AG04449 (cell line): ENCODE results near the gene NUP42.
"Not testable (repeated sequence)": the region's sequence is repeated elsewhere in the genome, so short reads cannot be mapped to it uniquely, and the experiment has no call there.

Experiments
- CTCF ChIA-PET: fragments of 350-600 bp; formaldehyde crosslinking; extraction: SDS; loops from one replicate; lab custom pipeline; 2021; ENCODE audit warnings: antibody characterized with exemption; lab: Yijun Ruan, JAX
- POLR2A ChIA-PET: fragments of 400-600, 350-600 bp; formaldehyde crosslinking; extraction: SDS; loops from one replicate; lab custom pipeline; 2020; ENCODE audit warnings: antibody characterized with exemption, inconsistent platforms; lab: Yijun Ruan, JAX
- DNase-seq: peaks from one replicate; pipeline ENCODE4 v3.0.0-alpha.2; 2010; ENCODE audit warnings: low read depth, low spot score
- H3K4me3 ChIP-seq: 2 replicates; pipeline ENCODE4 v1.5.1; 2011; ENCODE audit warnings: low read depth, mild to moderate bottlenecking, control low read depth, low read length
- TF ChIP-seq, protein P1 (sequence below): IDR thresholded peaks from one replicate; pipeline ENCODE4 v1.5.1; 2011; ENCODE audit warnings: mild to moderate bottlenecking, moderate library complexity, low read length, control low read depth, inconsistent platforms; ENCODE audit not compliant: insufficient read depth; ENCODE audit errors: missing control alignments

The NUP42 gene

DNA sequence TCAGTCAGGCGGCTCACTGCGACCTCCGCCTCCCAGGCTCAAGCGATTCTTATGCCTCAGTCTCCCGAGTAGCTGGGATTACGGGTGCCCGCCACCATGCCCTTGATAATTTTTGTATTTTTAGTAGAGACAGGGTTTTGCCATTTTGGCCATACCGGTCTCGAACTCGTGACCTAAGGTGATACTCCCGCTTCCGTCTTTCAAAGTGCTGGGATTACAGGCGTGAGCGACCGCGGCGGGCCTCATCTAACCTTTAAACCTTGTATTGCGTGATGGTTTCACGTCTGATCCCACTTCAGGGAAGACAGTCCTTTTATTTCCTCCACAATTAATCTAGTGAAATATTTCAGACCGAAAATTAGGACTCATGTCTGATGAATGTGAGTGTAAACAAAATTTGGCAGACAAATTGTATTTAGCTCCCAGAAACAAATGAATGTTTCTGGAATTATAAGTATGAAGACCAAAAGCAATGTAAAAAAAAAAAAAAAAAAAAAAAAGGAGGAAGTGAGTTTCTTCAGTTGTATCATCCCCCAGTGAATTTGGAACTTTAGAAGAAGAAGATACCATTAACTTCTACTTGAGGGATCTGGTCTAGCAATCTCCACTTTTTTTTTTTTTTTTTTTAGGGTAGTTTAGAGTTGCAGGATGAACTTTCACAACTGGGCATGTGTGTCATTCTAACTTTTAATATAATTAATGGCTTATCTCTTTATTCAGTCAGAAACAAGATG is 1.6 kb downstream of the NUP42 start:
- TF ChIP-seq, protein P1, sequence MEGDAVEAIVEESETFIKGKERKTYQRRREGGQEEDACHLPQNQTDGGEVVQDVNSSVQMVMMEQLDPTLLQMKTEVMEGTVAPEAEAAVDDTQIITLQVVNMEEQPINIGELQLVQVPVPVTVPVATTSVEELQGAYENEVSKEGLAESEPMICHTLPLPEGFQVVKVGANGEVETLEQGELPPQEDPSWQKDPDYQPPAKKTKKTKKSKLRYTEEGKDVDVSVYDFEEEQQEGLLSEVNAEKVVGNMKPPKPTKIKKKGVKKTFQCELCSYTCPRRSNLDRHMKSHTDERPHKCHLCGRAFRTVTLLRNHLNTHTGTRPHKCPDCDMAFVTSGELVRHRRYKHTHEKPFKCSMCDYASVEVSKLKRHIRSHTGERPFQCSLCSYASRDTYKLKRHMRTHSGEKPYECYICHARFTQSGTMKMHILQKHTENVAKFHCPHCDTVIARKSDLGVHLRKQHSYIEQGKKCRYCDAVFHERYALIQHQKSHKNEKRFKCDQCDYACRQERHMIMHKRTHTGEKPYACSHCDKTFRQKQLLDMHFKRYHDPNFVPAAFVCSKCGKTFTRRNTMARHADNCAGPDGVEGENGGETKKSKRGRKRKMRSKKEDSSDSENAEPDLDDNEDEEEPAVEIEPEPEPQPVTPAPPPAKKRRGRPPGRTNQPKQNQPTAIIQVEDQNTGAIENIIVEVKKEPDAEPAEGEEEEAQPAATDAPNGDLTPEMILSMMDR = no peak
- no peak for DNase-seq
- POLR2A ChIA-PET = no interaction called here
- peak overlapping the region; percentile 97 for H3K4me3 ChIP-seq
- CTCF ChIA-PET = interaction anchor here (0.7 to 5.6 kb wide), 14 partner anchors 9 to 365 kb away, joined by 3 to 54 read pairs (median 8); no protein-coding TSS in a partner anchor

DNA sequence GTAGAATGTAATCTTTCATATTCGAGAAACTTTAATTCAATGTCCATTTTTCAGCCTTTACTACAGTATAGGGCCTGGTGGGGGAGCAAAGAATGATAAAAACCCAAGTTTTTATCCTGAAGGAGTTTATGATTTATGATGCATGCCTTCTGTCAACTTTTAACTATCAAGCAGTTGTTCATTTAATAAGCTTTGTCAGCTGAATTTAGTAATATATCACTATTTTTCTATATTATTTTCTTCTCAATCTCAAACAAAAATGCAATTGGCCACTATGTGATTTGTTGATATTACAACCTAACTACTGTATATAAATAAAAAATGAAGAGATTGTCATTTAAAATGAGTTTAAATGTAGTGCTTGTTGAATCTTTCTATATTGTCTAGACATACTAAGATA is 2.4 kb downstream of the NUP42 start:
- CTCF ChIA-PET = interaction anchor here (0.7 to 5.6 kb wide), 22 partner anchors 9 to 624 kb away, joined by 3 to 54 read pairs (median 6); no protein-coding TSS in a partner anchor
- H3K4me3 ChIP-seq = no peak overlapping the region
- TF ChIP-seq, protein P1 = no peak
- POLR2A ChIA-PET = no interaction called here
- no peak for DNase-seq

GRCh38 chr7:23184709-23185359 is 3.0 kb downstream of the NUP42 start:
- DNase-seq = no peak
- CTCF ChIA-PET = interaction anchor here (0.6 to 5.6 kb wide), 30 partner anchors 8 to 624 kb away, joined by 3 to 54 read pairs (median 4); partner anchors contain the start of gene GPNMB
- no peak overlapping the region for H3K4me3 ChIP-seq
- POLR2A ChIA-PET = no interaction called here
- TF ChIP-seq, protein P1 = peak; percentile 55

GRCh38 chr7:23185980-23186379 is 4.1 kb downstream of the NUP42 start:
- TF ChIP-seq, protein P1 = no peak
- ChIA-PET POLR2A (no interaction called here), CTCF (interaction anchor here (1.8 to 5.6 kb wide), 6 partner anchors 9 to 91 kb away, joined by 7 to 54 read pairs (median 9); no protein-coding TSS in a partner anchor)
- no peak for DNase-seq
- no peak overlapping the region for H3K4me3 ChIP-seq

GRCh38 chr7:23191022-23191421 is 9.2 kb downstream of the NUP42 start:
- H3K4me3 ChIP-seq = no peak overlapping the region
- ChIA-PET POLR2A (no interaction called here), CTCF (interaction anchor here (0.7 to 1.3 kb wide), 2 partner anchors 69 to 82 kb away, joined by 3 read pairs; no protein-coding TSS in a partner anchor)
- TF ChIP-seq, protein P1 = no peak
- no peak for DNase-seq

DNA sequence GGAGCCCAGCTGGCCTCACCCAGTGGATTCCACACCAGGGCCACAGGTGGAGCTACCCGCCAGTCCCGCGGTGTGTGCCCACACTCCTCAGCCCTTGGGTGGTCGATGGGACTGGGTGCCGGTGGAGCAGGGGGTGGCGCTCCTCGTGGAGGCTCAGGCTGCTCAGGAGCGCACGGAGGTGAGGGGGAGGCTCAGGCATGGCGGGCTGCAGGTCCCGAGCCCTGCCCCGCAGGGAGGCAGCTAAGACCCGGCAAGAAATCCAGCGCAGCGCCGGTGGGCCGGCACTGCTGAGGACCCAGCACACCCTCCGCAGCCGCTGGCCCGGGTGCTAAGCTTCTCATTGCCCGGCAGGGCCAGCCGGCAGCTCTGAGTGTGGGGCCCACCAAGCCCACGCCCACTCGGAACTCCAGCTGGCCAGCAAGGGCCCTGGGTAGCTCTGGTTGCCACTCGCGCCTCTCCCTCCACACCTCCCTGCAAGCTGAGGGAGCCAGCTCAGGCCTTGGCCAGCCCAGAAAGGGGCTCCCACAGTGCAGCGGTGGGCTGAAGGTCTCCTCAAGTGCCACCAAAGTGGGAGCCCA is 11.9 kb downstream of the NUP42 start:
- POLR2A ChIA-PET, H3K4me3 ChIP-seq, DNase-seq: not testable (repeated sequence)
- CTCF ChIA-PET = interaction anchor here (0.6 to 2.1 kb wide), 4 partner anchors 9 to 181 kb away, joined by 3 to 7 read pairs (median 4); no protein-coding TSS in a partner anchor
